ENCODE measurements around the gene HCAR2. TPM values are rescaled to one million over a fixed set of nuclear protein-coding genes. Genes with fewer than 3 reads are reported as not detected.

Gene HCAR2
- total RNA-seq, 4 donors from 2014 or later: 0.18 TPM; not detected in 3

- Histone ChIP-seq H3K36me3 (no peaks in the 10 kb centered on the region), H3K4me1 (no peaks in the 10 kb centered on the region), H3K4me3 (no peak overlapping the region), H3K27me3 (no peaks in the 10 kb centered on the region), H3K9me3 (no peaks in the 10 kb centered on the region), H3K27ac (no peak overlapping the region)
- DNase-seq (no peak), ATAC-seq (no peak)
- in situ Hi-C loops (cut with MboI; ENCODE audit: low sequenced_read_pairs in 4 of 4): no loop called here
- no peak for TF ChIP-seq CTCF (IDR thresholded peaks at IDR 0.05 in 4 of 5, conservative IDR thresholded peaks at IDR 0.05 in 1 of 5)
- TF ChIP-seq POLR2A (IDR thresholded peaks at IDR 0.05): no peak
- intact Hi-C loops (cut with DNase I; ENCODE audit: low total_unique reads): no loop called here
Measured at GRCh38 chr12:122691566-122691965, 11.6 kb downstream of the HCAR2 start.

GRCh38 chr12:122688291-122688690 is 14.9 kb downstream of the HCAR2 start:
- Histone ChIP-seq H3K27me3 (no peaks in the 10 kb centered on the region), H3K4me3 (no peak overlapping the region), H3K4me1 (no peaks in the 10 kb centered on the region), H3K9me3 (no peaks in the 10 kb centered on the region), H3K27ac (no peak overlapping the region), H3K36me3 (no peaks in the 10 kb centered on the region)
- intact Hi-C loops (cut with DNase I; ENCODE audit: low total_unique reads): no loop called here
- DNase-seq (no peak), ATAC-seq (no peak)
- TF ChIP-seq CTCF (IDR thresholded peaks at IDR 0.05 in 4 of 5, conservative IDR thresholded peaks at IDR 0.05 in 1 of 5) (no peak), POLR2A (IDR thresholded peaks at IDR 0.05) (no peak)
- in situ Hi-C loops (cut with MboI; ENCODE audit: low sequenced_read_pairs in 4 of 4): no loop called here

- in situ Hi-C loops (cut with MboI; ENCODE audit: low sequenced_read_pairs in 4 of 4) (no loop called here), intact Hi-C loops (cut with DNase I; ENCODE audit: low total_unique reads) (no loop called here)
- Histone ChIP-seq H3K4me1 (no peaks in the 10 kb centered on the region), H3K27ac (no peak overlapping the region), H3K27me3 (no peaks in the 10 kb centered on the region), H3K36me3 (no peaks in the 10 kb centered on the region), H3K9me3 (no peaks in the 10 kb centered on the region), H3K4me3 (no peak overlapping the region)
- no peak for ATAC-seq
- TF ChIP-seq POLR2A (IDR thresholded peaks at IDR 0.05): no peak
- TF ChIP-seq CTCF (IDR thresholded peaks at IDR 0.05 in 4 of 5, conservative IDR thresholded peaks at IDR 0.05 in 1 of 5): no peak
- DNase-seq: no peak
Measured at GRCh38 chr12:122687086-122687485, 16.1 kb downstream of the HCAR2 start.

GRCh38 chr12:122686538-122686937 is 16.6 kb downstream of the HCAR2 start:
- Histone ChIP-seq H3K4me3 (no peak overlapping the region), H3K4me1 (no peaks in the 10 kb centered on the region), H3K27ac (no peak overlapping the region), H3K27me3 (no peaks in the 10 kb centered on the region), H3K36me3 (no peaks in the 10 kb centered on the region), H3K9me3 (no peaks in the 10 kb centered on the region)
- TF ChIP-seq POLR2A (IDR thresholded peaks at IDR 0.05): no peak
- no peak for TF ChIP-seq CTCF (IDR thresholded peaks at IDR 0.05 in 4 of 5, conservative IDR thresholded peaks at IDR 0.05 in 1 of 5)
- intact Hi-C loops (cut with DNase I; ENCODE audit: low total_unique reads): no loop called here
- no peak for ATAC-seq
- in situ Hi-C loops (cut with MboI; ENCODE audit: low sequenced_read_pairs in 4 of 4): no loop called here
- DNase-seq: no peak

GRCh38 chr12:122684297-122684813 is 18.8 kb downstream of the HCAR2 start:
- Histone ChIP-seq H3K27me3 (no peaks in the 10 kb centered on the region), H3K27ac (no peak overlapping the region), H3K4me1 (no peaks in the 10 kb centered on the region), H3K4me3 (no peak overlapping the region), H3K36me3 (no peaks in the 10 kb centered on the region), H3K9me3 (no peaks in the 10 kb centered on the region)
- ATAC-seq (no peak), DNase-seq (no peak)
- intact Hi-C loops (cut with DNase I; ENCODE audit: low total_unique reads) (no loop called here), in situ Hi-C loops (cut with MboI; ENCODE audit: low sequenced_read_pairs in 4 of 4) (no loop called here)
- no peak for TF ChIP-seq CTCF (IDR thresholded peaks at IDR 0.05 in 4 of 5, conservative IDR thresholded peaks at IDR 0.05 in 1 of 5)
- no peak for TF ChIP-seq POLR2A (IDR thresholded peaks at IDR 0.05)

Data from gastrocnemius medialis (tissue), 4 donors.